GM18511 (cell line): ENCODE results near the gene ISCA1.
A peak's percentile ranks its signal among the peaks of the same experiment; 100 is the strongest.
"Not testable (repeated sequence)": the region's sequence is repeated elsewhere in the genome, so short reads cannot be mapped to it uniquely, and the experiment has no call there.

Experiments
- ATAC-seq: cut with Tn5 transposase; IDR thresholded peaks from one replicate; pipeline ENCODE4 v1.9.1; 2021; ENCODE audit warnings: mild to moderate bottlenecking, moderate library complexity; ENCODE audit not compliant: unreplicated experiment

Gene ISCA1

GRCh38 chr9:86282077-86282978 lies at the start of gene ISCA1:
Gene ISCA1 (minus strand): TSS chr9:86282538. CDS start chr9:86282458, 80 bp downstream.
- ATAC-seq, result peak; percentile 85

DNA sequence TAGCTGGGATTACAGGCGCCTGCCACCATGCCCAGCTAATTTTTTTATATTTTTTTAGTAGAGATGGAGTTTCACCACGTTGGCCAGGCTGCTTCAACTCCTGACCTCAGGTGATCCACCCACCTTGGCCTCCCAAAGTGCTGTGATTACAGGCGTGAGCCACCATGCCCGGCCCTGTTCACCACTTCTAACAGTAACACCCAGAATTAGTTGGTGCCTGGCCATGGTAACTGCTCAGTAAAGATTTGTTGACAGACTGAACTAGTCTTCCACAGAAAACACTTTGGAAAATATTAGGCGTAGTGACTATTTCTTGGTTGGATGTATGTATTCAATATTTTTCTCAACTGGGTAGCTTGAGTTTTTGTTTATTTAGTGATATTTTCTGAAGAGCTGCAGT lies 47.8 kb upstream of the ISCA1 start:
- no peak for ATAC-seq

GRCh38 chr9:86329649-86330048 lies 47.3 kb upstream of the ISCA1 start:
- ATAC-seq, result no peak

GRCh38 chr9:86328156-86328555 lies 45.8 kb upstream of the ISCA1 start:
- ATAC-seq, result no peak

- no peak for ATAC-seq
These were observed 44.2 kb upstream of the ISCA1 start for GRCh38 chr9:86326536-86326935.

DNA sequence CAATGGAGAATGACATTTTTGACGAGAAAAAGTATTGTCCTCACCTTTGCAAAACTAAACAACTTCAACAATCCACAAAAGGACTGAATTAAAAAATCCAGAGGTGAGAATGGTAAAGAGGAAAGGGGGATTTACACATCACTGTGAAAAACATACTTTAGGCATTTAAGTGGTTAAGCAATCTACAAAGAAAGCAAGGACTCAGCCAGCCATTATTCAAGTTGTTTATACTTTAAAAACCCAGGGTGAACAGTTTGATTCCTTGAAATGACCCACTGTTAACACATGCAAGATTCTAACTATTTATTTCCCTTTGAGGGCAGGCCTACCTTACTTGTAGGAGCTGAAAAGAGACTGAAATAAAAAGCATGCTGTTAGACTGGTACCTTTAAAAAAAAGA lies 42.6 kb upstream of the ISCA1 start:
- no peak for ATAC-seq

GRCh38 chr9:86324308-86324707 lies 42.0 kb upstream of the ISCA1 start:
- peak; percentile 80 for ATAC-seq

DNA sequence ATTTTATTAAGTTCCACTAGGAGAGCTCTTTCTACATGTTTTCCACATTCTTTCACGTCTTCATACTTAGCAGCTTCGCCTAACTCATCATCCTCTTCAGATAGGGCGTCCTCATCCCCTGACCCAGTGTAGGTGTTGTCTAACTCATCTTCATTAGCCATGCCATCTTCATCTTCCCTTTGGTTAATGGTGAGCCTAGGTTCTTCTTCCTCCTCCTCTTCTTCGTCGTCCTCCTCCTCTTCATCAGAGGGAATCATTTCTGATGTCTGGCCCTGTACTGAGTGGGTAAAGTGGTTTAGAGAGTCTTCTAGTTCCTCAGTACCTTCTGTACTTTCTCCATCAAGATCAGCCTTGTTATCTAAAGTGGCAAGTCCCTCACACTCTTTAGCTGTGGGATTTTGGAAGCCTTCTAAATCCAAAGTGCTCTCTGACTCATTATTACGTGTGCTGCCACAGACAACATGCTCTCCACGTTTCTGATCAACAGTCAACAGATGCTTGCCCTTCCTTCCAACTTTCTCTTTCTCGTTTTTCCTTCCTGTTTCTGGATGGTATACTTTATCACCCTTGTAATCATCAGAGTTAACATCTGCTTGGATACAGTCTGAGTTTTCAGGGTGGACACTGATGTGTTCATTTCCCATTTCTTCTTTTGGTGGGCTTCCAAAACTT lies 40.8 kb upstream of the ISCA1 start:
- ATAC-seq, result no peak

- no peak for ATAC-seq
These were observed 39.0 kb upstream of the ISCA1 start for GRCh38 chr9:86321373-86321772.

DNA sequence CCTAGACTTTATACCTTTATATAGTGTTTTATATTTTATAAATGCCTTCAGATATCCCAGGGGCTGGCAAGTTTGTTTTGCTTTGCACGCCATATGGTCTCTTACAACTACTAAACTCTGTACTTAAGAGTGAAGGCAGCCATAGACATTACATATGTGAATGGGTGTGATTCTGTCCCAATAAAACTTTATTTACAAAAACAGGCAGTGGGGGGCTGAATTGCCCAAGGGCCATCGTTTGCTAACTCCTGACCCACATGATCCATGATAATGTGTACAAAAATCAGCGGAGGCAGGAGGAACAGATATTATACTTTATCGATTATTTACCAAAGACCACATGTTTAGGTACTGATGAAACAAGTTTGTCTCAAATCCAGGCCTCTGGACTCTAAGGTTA lies 35.8 kb upstream of the ISCA1 start:
- no peak for ATAC-seq

DNA sequence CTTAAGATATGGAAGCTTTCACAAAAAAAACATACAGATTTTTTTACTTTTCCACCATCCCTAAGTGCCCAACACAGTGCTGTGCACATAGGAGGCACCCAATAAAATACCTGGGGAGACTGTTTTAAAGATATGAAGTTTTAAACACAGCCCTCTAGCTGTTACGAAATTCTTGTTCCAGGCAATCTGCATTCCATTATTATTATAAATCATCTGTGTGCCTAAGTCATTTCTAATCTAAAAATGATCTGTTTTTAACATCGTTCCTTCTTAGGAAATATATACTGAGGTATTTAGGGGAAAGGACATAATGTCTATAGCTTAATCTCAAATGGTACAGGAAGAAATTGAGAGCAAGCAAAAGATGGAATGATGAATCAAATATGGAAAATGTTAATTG lies 32.7 kb upstream of the ISCA1 start:
- no peak for ATAC-seq

GRCh38 chr9:86312959-86313358 lies 30.6 kb upstream of the ISCA1 start:
- ATAC-seq, result not testable (repeated sequence)

DNA sequence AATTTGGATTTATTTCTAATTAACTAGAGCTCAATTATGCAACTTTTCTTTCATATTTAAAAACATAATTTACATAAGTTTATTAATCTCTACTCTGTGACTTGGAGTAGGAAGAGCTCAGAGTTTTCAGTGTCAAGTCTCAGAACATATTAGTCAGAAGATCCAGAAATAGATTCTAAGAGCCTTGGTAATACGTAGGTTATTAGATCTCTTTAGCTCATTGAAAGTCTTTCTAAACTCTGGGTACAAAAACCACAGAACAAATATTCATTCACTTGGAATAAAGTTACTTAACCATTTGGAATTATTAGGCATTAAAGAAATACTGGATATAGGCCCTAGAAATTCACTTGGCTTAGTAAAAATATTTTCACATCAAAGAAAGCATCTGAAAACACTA lies 26.3 kb upstream of the ISCA1 start:
- ATAC-seq, result no peak

DNA sequence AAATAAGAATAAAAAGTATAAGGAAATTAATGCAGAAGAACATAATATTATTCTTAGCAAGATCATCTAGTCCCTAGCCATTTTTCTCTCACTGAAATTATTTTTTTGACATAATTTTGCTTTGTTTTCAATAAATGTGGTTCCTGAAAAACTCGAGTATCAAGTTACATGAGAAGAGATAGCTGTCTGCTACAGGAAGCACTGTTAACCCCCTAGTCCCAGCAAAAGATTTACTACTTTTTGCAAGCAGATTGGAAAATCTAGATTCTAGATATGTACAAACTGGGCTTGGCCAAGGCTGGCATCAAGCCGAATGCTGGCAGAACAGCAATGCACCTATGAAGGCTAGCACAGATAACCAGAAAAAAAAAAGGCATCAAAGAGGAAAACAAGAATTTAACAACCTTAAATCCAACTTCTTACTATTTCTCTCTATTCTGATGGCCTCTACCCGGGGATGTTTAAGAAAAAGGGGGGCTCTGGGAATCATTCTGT lies 21.9 kb upstream of the ISCA1 start:
- ATAC-seq, result no peak

GRCh38 chr9:86303316-86303975 lies 21.1 kb upstream of the ISCA1 start:
- no peak for ATAC-seq

DNA sequence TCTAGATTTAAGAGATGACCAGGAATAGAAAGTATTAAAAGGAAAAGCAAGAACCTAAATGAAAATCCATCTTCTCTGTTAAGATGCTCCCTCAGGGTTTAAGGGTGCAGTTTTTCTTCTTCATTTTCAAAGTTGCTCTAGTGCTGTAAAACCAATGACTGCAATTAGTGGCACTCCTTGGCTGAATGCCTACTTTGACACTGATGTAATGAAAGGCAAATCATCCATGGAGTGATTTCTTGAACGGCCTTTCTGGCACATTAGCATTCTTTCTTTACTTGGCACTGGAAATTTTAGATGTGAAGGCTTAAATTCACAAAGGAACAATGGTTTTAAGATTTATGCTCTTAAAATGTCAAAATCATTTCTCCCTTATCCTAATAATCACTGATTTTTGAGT lies 19.3 kb upstream of the ISCA1 start:
- no peak for ATAC-seq

GRCh38 chr9:86300701-86301100 lies 18.4 kb upstream of the ISCA1 start:
- ATAC-seq, result no peak

- ATAC-seq, result no peak
These were observed 16.5 kb upstream of the ISCA1 start for GRCh38 chr9:86298873-86299272.

- ATAC-seq, result not testable (repeated sequence)
These were observed 8.0 kb upstream of the ISCA1 start for GRCh38 chr9:86290341-86290740.

DNA sequence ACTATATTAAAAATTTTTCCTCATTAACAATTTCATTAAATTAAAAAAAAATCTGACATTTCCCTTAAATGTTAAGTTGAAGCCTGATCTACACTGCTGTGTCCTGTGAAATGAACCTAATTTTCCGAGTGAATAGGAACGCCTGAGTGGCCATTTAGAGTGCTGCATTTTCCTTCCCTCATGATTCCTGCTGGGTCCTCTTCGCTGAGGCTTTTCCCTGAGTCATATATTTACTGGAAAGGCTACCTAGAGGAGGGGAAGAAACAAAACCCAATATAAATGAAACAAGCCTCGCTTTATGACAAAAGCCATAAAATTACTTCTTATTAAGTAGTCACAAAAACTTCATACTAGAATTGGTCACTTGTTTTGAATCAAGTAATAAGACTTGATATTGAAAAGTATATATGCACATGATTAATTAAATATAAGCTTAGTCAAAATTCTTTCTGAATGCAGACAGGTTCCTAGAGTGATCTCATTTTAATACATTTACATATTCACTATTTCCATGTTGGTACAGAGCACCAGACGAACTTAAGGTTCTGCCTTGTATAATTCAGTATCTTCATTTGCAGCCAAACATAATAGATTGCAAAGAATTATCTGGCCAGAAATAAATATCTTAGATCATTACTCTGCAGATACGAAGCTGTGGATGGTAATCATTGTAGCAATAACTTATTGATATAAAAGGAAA lies 6.3 kb upstream of the ISCA1 start:
- no peak for ATAC-seq

DNA sequence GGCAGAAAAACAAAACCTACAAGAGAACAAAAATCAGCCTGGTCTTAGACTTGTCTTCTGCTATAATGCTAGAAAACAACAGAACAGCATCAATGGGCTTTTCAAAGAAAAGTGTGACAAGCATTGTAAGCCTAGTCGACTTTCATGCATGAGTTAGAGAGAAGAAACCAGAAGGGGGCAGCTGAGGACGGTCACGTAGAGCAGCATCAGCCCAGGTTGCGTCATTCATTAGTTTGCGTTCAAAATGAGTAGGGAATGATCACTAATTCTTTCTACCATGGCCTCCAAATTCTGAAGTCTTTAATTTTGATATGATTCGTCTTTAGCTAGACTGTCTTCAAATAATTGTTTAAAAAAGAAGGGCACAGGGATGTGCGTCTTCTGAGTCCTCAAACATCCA lies 4.7 kb upstream of the ISCA1 start:
- ATAC-seq, result no peak
